H7 (cell line): Measurements from ENCODE around the gene LRRC36. TPM values are rescaled to one million over a fixed set of nuclear protein-coding genes. Genes with fewer than 3 reads are reported as not detected.

Source experiments
- DNase-seq: peaks from one replicate; pipeline ENCODE4 v3.0.0; 2012
- H3K27me3 ChIP-seq: 2 replicates; pipeline ENCODE4 v1.6.0; 2011; ENCODE audit warnings: mild to moderate bottlenecking, low read length; ENCODE audit not compliant: control insufficient read depth, insufficient read depth
- H3K36me3 ChIP-seq: replicated peaks from 2 replicates; pipeline ENCODE4 v1.5.1; 2011; ENCODE audit warnings: low read length; ENCODE audit not compliant: control insufficient read depth, insufficient read depth
- H3K4me3 ChIP-seq: 2 replicates; pipeline ENCODE4 v1.5.1; 2011; ENCODE audit warnings: low read depth, mild to moderate bottlenecking, control low read depth, low read length, moderate library complexity; ENCODE audit not compliant: insufficient read depth
- total RNA-seq: library from RNA; depleted of rRNA; stranded (reverse); fragments of >200 nt; shearing (Covaris generic); gene quantifications from 2 replicates; pipeline ENCODE4 v1.2.3, GENCODE V29; 2014; rRNA removed

Gene LRRC36, protein sequence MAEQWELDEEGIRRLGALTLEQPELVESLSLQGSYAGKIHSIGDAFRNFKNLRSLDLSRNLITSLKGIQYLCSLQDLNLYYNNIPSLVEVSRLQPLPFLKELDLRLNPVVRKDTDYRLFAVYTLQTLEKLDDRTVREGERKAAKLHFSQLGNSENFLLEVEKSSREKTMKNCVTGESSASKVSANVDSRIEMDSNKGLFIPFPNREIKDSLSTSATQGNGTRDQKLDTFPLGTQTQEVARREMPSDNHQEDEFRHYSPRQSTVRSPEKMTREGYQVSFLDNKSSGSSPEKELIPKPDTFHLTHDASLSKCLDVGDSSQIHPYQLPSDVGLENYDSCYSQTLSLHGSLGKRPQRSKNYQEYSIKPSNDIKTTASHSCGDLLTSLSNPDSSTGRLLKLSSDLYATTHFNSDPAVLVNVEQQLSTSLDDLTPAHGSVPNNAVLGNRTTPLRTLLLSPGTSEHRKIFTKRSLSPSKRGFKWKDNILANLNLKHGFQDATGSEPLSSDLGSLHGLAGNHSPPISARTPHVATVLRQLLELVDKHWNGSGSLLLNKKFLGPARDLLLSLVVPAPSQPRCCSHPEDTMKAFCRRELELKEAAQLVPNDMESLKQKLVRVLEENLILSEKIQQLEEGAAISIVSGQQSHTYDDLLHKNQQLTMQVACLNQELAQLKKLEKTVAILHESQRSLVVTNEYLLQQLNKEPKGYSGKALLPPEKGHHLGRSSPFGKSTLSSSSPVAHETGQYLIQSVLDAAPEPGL
- 0.44 TPM in 1 of 2 replicates, not detected in the other for total RNA-seq

GRCh38 chr16:67326472-67327309, at the start of gene LRRC36, which contains the start of gene KCTD19:
Gene LRRC36 (plus strand): TSS chr16:67326815. CDS start chr16:67326863, 48 bp downstream.
Gene KCTD19 (minus strand): TSS chr16:67326741. CDS start chr16:67326707, 34 bp downstream.
- peaks cover 3% of the 10 kb centered on the region for H3K27me3 ChIP-seq

DNA sequence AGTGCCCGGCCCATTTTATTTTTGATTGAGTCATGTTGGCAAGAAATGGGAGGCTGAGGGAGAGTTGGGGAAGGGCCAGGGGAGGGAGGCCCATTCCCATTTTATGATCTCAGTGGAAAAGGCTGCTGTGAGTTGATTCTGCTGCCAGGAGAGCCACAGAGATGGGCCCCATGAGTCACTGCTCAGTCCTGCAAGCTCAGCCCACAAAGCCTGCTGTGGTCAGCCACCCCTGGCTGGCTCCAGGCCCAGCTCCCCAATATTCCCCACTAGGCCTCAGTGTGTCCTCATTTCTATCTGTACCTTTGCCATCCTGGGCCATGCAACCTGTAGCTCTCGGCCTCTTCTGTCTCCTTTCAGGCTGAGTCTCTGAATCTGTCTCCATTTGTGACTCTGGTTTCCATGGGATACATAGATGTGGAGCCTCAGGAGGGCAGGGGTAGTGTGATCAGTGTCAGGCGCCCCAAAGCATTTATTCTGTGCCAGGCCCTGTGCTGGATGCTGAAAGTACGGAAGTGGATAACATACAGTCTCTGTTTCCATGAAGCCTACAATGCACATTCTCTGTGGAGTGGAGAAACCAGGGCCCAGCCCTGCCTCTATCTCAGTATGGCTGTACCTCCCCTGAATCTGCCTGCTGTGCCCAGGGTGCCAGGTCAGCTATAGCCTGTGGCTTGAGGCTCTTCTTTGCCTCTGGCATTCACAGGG, 49.2 kb upstream of the LRRC36 start:
- Histone ChIP-seq H3K4me3 (no peak overlapping the region), H3K36me3 (no peaks in the 10 kb centered on the region; the same call in 1 of the 2 replicates), H3K27me3 (peaks cover 9% of the 10 kb centered on the region)
- DNase-seq: no peak

More at GRCh38 chr16:67326472-67327309, at the start of gene LRRC36, which contains the start of gene KCTD19:
- no peaks in the 10 kb centered on the region for H3K36me3 ChIP-seq
- DNase-seq: peak; percentile 99
- peak within 1 kb of the TSS; percentile 58 for H3K4me3 ChIP-seq

DNA sequence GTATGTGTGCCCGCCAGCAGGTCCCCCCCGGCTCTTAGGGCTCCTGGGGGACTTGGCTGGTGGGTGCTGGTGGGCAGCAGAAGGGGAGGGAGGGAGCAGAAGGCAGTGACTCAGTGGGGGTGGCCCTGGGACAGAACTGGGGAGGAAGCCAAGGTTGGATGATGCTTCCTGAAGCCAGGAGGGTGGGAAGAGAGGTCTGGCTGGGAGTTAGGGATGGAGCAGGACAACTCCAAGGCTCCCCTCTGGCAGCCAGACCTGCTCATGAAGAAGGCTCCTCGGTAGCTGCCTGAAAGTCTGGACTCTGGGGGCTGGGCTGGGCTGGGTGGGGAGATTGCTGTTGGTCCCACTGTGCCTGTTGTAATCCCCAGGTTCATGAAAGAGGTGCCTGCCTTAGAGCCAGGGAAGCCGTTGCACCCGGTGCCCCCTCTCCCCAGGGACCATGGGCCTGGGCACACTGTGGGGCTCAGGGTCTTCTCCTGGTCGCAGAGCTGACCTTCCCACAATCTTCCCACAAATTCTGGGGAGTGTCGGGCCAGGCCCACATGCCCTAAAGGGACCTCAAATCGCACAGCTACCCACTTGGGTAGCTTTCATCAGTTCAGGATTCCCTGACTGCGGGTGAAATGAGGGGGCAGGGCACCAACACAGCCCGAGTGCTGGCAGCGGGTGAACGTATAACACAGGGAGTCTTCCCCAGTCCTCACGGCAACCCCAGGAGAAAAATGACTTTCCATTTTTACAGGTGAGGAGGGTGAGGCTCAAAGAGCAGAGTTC, 48.4 kb upstream of the LRRC36 start:
- peak overlapping the region; percentile 67 for H3K4me3 ChIP-seq
- H3K27me3 ChIP-seq: peaks cover 9% of the 10 kb centered on the region
- DNase-seq: no peak
- H3K36me3 ChIP-seq: no peaks in the 10 kb centered on the region; the same call in 1 of the 2 replicates

GRCh38 chr16:67278773-67279295, 47.8 kb upstream of the LRRC36 start:
- Histone ChIP-seq H3K4me3 (peak overlapping the region; percentile 67), H3K27me3 (peaks cover 9% of the 10 kb centered on the region), H3K36me3 (no peaks in the 10 kb centered on the region; the same call in 1 of the 2 replicates)
- peak; percentile 84 for DNase-seq

DNA sequence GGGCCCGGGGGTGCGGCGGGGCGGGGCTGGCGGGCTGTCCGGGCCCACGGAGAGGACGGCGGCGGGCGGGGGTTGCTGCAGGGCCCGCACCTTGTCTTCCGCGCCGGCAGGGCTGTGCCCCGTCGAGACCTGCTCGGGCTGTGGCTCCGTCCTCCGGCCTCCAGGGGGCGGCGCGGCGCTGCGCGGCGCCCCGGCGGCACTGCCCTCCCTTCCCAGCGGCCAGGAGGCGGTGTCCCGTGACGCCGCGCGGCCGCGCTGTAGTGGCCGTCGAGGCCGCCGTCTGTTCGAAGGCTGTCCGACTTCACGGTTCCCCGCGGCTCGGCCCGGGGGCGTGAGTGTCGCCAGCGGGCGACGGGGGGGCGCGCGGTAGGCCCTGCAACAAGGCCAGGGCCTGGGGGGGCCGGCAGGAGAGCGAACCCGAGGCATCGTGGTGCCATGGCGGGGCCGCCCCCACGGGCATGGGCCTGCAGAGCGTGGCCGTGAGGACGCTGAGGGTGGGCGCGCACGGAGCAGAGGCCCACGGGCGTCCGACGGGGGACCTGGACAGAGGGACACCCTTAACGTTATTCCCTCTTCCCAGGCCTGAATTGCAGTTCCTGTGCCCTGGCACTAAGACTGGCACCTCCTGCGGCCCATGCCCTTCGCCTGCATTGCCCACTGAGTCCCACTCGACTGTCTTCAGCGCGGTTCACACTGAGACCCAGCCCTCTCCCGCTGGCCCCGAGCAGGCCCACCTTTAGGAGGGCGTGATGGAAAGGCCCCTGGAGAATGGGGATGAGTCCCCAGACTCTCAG, 47.1 kb upstream of the LRRC36 start, which contains the start of gene PLEKHG4:
Gene PLEKHG4, plus strand, starts transcription at position 237 of the 794 bp plus-strand sequence. Its CDS starts 513 bp downstream, at position 750.
- Histone ChIP-seq H3K27me3 (peaks cover 9% of the 10 kb centered on the region), H3K4me3 (peak within 1 kb of the TSS; percentile 67), H3K36me3 (no peaks in the 10 kb centered on the region; the same call in 1 of the 2 replicates)
- DNase-seq: peak; percentile 96

GRCh38 chr16:67280090-67281015, 46.3 kb upstream of the LRRC36 start:
- DNase-seq: no peak
- Histone ChIP-seq H3K4me3 (no peak overlapping the region; the same call in 1 of the 2 replicates), H3K27me3 (peaks cover 9% of the 10 kb centered on the region), H3K36me3 (no peaks in the 10 kb centered on the region; the same call in 1 of the 2 replicates)

DNA sequence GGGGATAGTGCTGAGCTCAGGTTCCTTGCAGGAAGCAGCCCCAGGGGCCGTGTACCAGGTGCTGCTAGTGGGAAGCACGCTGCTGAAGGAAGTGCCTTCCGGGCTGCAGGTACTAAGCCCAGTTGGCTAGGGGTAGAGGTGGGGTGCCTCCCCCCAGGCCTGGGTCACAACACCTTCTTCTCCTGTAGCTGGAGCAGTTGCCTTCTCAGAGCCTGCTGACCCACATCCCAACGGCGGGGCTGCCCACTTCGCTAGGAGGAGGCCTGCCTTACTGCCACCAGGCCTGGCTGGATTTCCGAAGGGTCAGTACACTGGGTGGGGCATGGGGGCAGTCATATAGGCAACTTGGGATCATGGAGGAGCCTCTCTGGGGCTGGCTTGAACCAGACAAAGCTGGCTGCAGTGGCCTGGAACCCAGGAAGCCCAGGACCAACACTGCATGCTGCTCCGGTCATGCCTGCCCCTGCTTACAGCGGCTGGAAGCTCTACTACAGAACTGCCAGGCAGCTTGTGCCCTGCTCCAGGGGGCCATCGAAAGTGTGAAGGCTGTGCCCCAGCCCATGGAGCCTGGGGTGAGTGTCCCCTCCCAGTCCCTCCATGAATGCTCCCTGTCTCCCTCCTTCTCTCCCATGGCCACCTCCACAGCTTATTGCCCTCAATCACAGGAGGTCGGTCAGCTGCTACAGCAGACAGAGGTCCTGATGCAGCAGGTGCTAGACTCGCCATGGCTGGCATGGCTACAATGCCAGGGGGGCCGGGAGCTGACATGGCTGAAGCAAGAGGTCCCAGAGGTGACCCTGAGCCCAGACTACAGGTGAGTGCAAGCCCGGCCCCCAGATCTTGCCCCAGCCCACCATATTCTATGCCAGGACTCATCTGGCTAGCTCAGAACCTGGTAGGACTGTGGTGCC, 44.8 kb upstream of the LRRC36 start:
- no peaks in the 10 kb centered on the region; the same call in 1 of the 2 replicates for H3K36me3 ChIP-seq
- H3K27me3 ChIP-seq: peaks cover 9% of the 10 kb centered on the region
- no peak for DNase-seq
- no peak overlapping the region for H3K4me3 ChIP-seq

DNA sequence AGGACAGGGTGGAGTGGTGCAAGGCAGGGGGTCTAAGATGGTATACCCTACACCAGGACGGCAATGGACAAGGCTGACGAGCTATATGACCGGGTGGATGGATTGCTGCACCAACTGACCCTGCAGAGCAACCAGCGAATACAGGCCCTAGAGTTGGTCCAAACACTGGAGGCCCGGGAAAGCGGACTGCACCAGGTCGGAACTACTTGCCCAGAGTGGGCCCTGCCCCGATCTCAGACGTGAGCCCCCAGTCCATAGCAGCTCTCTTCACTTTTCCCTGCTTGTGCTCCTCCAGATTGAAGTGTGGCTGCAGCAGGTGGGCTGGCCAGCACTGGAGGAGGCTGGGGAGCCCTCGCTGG, 44.2 kb upstream of the LRRC36 start:
- peaks cover 3% of the 10 kb centered on the region; the same call in 1 of the 2 replicates for H3K36me3 ChIP-seq
- no peak for DNase-seq
- no peak overlapping the region for H3K4me3 ChIP-seq
- peaks cover 9% of the 10 kb centered on the region for H3K27me3 ChIP-seq

GRCh38 chr16:67283039-67283825, 43.4 kb upstream of the LRRC36 start:
- Histone ChIP-seq H3K4me3 (no peak overlapping the region), H3K27me3 (peaks cover 8% of the 10 kb centered on the region), H3K36me3 (peaks cover 3% of the 10 kb centered on the region; the same call in 1 of the 2 replicates)
- no peak for DNase-seq
